B cell (primary cell): ENCODE results near the gene APOE. TPM values are rescaled to one million over a fixed set of nuclear protein-coding genes. Genes with fewer than 3 reads are reported as not detected.
A peak's percentile ranks its signal among the peaks of the same experiment; 100 is the strongest.

Experiments used
- ATAC-seq: fragments of 200-7000 bp; cut with Tn5 transposase; one replicate; pipeline ENCODE4 v1.10.0; 2021; ENCODE audit warnings: low read depth, mild to moderate bottlenecking, moderate number of reproducible peaks, moderate library complexity
- CTCF ChIA-PET: fragments of 350-600 bp; sonication (Branson Sonifier 250); formaldehyde crosslinking; loops from one replicate; lab custom pipeline; 2021; ENCODE audit warnings: antibody characterized with exemption, inconsistent platforms; lab: Charles Lee
- POLR2A ChIA-PET: fragments of 350-600 bp; sonication (Branson Sonifier 250); formaldehyde crosslinking; loops from one replicate; lab custom pipeline; 2021; ENCODE audit warnings: antibody characterized with exemption; lab: Charles Lee
- DNase-seq: peaks from one replicate; pipeline ENCODE4 v3.0.0; 2013
- H2AFZ ChIP-seq: 2 replicates; pipeline ENCODE4 v1.6.1; 2012; ENCODE audit warnings: mild to moderate bottlenecking, low read depth, low read length; ENCODE audit not compliant: insufficient read depth, poor library complexity, severe bottlenecking
- H3K27ac ChIP-seq, 2 donors: 1 replicate in 1 of 2; 2 replicates in 1 of 2; pipeline ENCODE4 v1.5.1; 2012 to 2013; ENCODE audit warnings: low read length in 2 of 2, mild to moderate bottlenecking in 2 of 2, moderate library complexity in 1 of 2
- H3K27me3 ChIP-seq, 4 experiments: fragments of 200-600 bp in 1 of 4; sonication (generic) in 1 of 4; replicated peaks in 1 of 4; 1 replicate in 2 of 4; 2 replicates in 2 of 4; pipeline versions ENCODE4 v1.6.1 to v1.7.0; 2013 to 2016; ENCODE audit warnings: low read length in 3 of 4, mild to moderate bottlenecking in 2 of 4, mixed read lengths in 1 of 4, moderate library complexity in 1 of 4; ENCODE audit not compliant: insufficient read depth in 4 of 4, control insufficient read depth in 3 of 4; ENCODE audit errors: control extremely low read depth in 1 of 4
- H3K36me3 ChIP-seq, 2 experiments: replicated peaks in 1 of 2; 1 replicate in 1 of 2; 2 replicates in 1 of 2; pipeline versions ENCODE4 v1.6.1 to v1.7.1; 2013; ENCODE audit warnings: low read length in 1 of 2; ENCODE audit not compliant: insufficient read depth in 2 of 2, control insufficient read depth in 1 of 2; ENCODE audit errors: control extremely low read depth in 1 of 2, extremely low read depth in 1 of 2
- H3K4me1 ChIP-seq, 2 donors: fragments of 200-600 bp in 1 of 2; sonication (generic) in 1 of 2; 1 replicate in 1 of 2; 2 replicates in 1 of 2; pipeline versions ENCODE4 v1.5.1 to v1.6.1; 2013 to 2017; ENCODE audit warnings: low read length in 2 of 2; ENCODE audit not compliant: control insufficient read depth in 2 of 2, insufficient read depth in 2 of 2
- H3K4me2 ChIP-seq: replicated peaks from 2 replicates; pipeline ENCODE3; 2012; ENCODE audit warnings: mild to moderate bottlenecking, low read depth, low read length; ENCODE audit not compliant: poor library complexity, severe bottlenecking
- H3K4me3 ChIP-seq, 5 experiments: fragments of 200-600 bp in 1 of 5; sonication (generic) in 1 of 5; 1 replicate in 3 of 5; 2 replicates in 2 of 5; pipeline versions ENCODE4 v1.5.1 to v1.7.0; 2011 to 2016; ENCODE audit warnings: low read length in 4 of 5, mild to moderate bottlenecking in 4 of 5, low read depth in 2 of 5, control low read depth in 1 of 5, moderate library complexity in 1 of 5; ENCODE audit not compliant: insufficient read depth in 1 of 5; ENCODE audit errors: control extremely low read depth in 1 of 5, extremely low read depth in 1 of 5
- H3K79me2 ChIP-seq: fragments of 200-600 bp; sonication (generic); one replicate; pipeline ENCODE4 v1.6.0; 2016; ENCODE audit warnings: low read length; ENCODE audit not compliant: control insufficient read depth, insufficient read depth
- H3K9ac ChIP-seq: fragments of 200-600 bp; sonication (generic); 2 replicates; pipeline ENCODE4 v1.6.1; 2017; ENCODE audit warnings: mild to moderate bottlenecking, low read length, moderate library complexity
- H3K9me3 ChIP-seq, 3 donors: one replicate each; pipeline versions ENCODE4 v1.6.1 to v1.7.1; 2013; ENCODE audit warnings: low read length in 2 of 3; ENCODE audit not compliant: control insufficient read depth in 2 of 3, insufficient read depth in 1 of 3; ENCODE audit errors: control extremely low read depth in 1 of 3
- H4K20me1 ChIP-seq: 2 replicates; pipeline ENCODE4 v1.6.0; 2012; ENCODE audit warnings: mild to moderate bottlenecking, low read length; ENCODE audit not compliant: insufficient read depth, control insufficient read depth, poor library complexity, severe bottlenecking
- H3K27ac Mint-ChIP-seq: one replicate; pipeline ENCODE4 v1.8.0; 2021; ENCODE audit warnings: mixed read lengths
- H3K27me3 Mint-ChIP-seq: one replicate; pipeline ENCODE4 v1.8.0; 2021; ENCODE audit warnings: mixed read lengths
- H3K4me1 Mint-ChIP-seq: one replicate; pipeline ENCODE4 v1.8.0; 2021; ENCODE audit warnings: mixed read lengths
- H3K4me3 Mint-ChIP-seq: one replicate; pipeline ENCODE4 v1.8.0; 2021; ENCODE audit warnings: mixed read lengths
- H3K9me3 Mint-ChIP-seq: one replicate; pipeline ENCODE4 v1.8.0; 2022; ENCODE audit warnings: mixed read lengths; ENCODE audit not compliant: insufficient read depth
- EZH2 ChIP-seq: IDR thresholded peaks from 2 replicates; pipeline ENCODE4 v1.6.1; 2012; ENCODE audit warnings: borderline replicate concordance, low read depth, mild to moderate bottlenecking, moderate library complexity, low read length; ENCODE audit not compliant: insufficient read depth, poor library complexity, severe bottlenecking
- WGBS: methylation state at CpG from one replicate; pipeline ENCODE4 v1.1.5; 2013; ENCODE audit warnings: missing lambda C conversion rate; ENCODE audit not compliant: insufficient coverage; 5-methylcytosine and 5-hydroxymethylcytosine counted together
- intact Hi-C: fragments of 100-400 bp; cut with micrococcal nuclease; formaldehyde crosslinking; loops from one replicate; pipeline ENCODE4 v1.10.0; 2022
- polyA plus RNA-seq: library from polyadenylated mRNA; depleted of rRNA; stranded (reverse); fragments of >200 nt; gene quantifications from 2 replicates; pipeline ENCODE4 v1.2.3, GENCODE V29; 2012
- total RNA-seq, 2 donors: library from RNA; stranded (reverse); fragments of 120-200 nt in 1 of 2; gene quantifications; 1 replicate in 1 of 2; 2 replicates in 1 of 2; pipeline versions ENCODE4 v1.2.3 to v1.2.4, GENCODE V29; 2013 to 2022
- TF ChIP-seq, protein P1 (sequence below): fragments of 200-600 bp; IDR thresholded peaks from one replicate; pipeline ENCODE4 v1.8.0; 2022; ENCODE audit warnings: antibody characterized with exemption, mild to moderate bottlenecking

The APOE gene
- total and polyA plus RNA-seq, 2 donors (not counting 1 experiment from before 2014, with no cell fraction given): 0.74 to 2.8 TPM

DNA sequence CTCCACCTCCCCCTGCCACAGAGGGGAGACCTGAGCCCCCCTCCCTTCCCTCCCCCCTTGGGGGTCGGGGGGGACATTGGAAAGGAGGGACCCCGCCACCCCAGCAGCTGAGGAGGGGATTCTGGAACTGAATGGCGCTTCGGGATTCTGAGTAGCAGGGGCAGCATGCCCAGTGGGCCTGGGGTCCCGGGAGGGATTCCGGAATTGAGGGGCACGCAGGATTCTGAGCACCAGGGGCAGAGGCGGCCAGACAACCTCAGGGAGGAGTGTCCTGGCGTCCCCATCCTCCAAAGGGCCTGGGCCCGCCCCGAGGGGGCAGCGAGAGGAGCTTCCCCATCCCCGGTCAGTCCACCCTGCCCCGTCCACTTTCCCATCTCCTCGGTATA, 2.4 kb upstream of the APOE start:
- Histone ChIP-seq H3K4me1 (peaks cover 15 to 19% of the 10 kb centered on the region in 2 donors), H3K27me3 (peaks cover 0 to 26% (median 10%) of the 10 kb centered on the region in 4 experiments), H4K20me1 (peaks cover 6% of the 10 kb centered on the region), H3K27ac (no peak overlapping the region), H3K79me2 (no peaks in the 10 kb centered on the region), H3K9me3 (peaks cover 0 to 4% (median 0%) of the 10 kb centered on the region in 3 donors), H3K36me3 (peaks cover 0 to 26% of the 10 kb centered on the region in 2 experiments), H3K9ac (no peak overlapping the region), H3K4me3 (no peak overlapping the region), H3K4me2 (no peak overlapping the region), H2AFZ (no peak overlapping the region)
- no peaks in the 10 kb centered on the region for H3K9me3 Mint-ChIP-seq
- WGBS: 91% methylated on average over 5 of the region's 15 CpGs
- ATAC-seq: no peak
- H3K27ac Mint-ChIP-seq: no peak overlapping the region
- no peak for TF ChIP-seq EZH2
- TF ChIP-seq, protein P1, sequence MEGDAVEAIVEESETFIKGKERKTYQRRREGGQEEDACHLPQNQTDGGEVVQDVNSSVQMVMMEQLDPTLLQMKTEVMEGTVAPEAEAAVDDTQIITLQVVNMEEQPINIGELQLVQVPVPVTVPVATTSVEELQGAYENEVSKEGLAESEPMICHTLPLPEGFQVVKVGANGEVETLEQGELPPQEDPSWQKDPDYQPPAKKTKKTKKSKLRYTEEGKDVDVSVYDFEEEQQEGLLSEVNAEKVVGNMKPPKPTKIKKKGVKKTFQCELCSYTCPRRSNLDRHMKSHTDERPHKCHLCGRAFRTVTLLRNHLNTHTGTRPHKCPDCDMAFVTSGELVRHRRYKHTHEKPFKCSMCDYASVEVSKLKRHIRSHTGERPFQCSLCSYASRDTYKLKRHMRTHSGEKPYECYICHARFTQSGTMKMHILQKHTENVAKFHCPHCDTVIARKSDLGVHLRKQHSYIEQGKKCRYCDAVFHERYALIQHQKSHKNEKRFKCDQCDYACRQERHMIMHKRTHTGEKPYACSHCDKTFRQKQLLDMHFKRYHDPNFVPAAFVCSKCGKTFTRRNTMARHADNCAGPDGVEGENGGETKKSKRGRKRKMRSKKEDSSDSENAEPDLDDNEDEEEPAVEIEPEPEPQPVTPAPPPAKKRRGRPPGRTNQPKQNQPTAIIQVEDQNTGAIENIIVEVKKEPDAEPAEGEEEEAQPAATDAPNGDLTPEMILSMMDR: no peak
- ChIA-PET CTCF (interaction anchor here (0.7 to 4.1 kb wide), 13 partner anchors 12 to 345 kb away, joined by 3 to 27 read pairs (median 4); partner anchors contain the start of gene APOC1), POLR2A (no interaction called here)
- H3K4me3 Mint-ChIP-seq: no peak overlapping the region
- H3K27me3 Mint-ChIP-seq: peaks cover 18% of the 10 kb centered on the region
- H3K4me1 Mint-ChIP-seq: peaks cover 16% of the 10 kb centered on the region
- DNase-seq: no peak
- intact Hi-C loops: loop anchor here (1.0 kb wide), 3 partner anchors 48 to 284 kb away; no protein-coding TSS in a partner anchor

DNA sequence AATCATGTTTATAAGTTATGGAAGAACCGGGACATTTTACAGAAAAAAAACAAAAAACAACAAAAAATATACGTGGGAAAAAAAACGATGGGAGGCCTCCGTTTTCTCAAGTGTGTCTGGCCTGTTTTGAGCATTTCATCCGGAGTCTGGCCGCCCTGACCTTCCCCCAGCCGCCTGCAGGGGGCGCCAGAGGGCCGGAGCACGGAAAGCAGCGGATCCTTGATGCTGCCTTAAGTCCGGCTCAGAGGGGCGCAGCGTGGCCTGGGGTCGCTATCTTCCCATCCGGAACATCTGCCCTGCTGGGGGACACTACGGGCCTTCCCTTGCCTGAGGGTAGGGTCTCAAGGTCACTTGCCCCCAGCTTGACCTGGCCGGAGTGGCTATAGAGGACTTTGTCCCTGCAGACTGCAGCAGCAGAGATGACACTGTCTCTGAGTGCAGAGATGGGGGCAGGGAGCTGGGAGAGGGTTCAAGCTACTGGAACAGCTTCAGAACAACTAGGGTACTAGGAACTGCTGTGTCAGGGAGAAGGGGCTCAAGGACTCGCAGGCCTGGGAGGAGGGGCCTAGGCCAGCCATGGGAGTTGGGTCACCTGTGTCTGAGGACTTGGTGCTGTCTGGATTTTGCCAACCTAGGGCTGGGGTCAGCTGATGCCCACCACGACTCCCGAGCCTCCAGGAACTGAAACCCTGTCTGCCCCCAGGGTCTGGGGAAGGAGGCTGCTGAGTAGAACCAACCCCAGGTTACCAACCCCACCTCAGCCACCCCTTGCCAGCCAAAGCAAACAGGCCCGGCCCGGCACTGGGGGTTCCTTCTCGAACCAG, 1.8 kb upstream of the APOE start:
- no peak overlapping the region for H3K27ac Mint-ChIP-seq
- Histone ChIP-seq H3K9me3 (peaks cover 0 to 4% (median 0%) of the 10 kb centered on the region in 3 donors), H3K4me3 (no peak overlapping the region), H2AFZ (no peak overlapping the region), H3K4me2 (no peak overlapping the region), H3K9ac (no peak overlapping the region), H3K79me2 (no peaks in the 10 kb centered on the region), H3K27ac (no peak overlapping the region), H4K20me1 (peaks cover 6% of the 10 kb centered on the region), H3K4me1 (peaks cover 15 to 19% of the 10 kb centered on the region in 2 donors), H3K36me3 (peaks cover 0 to 26% of the 10 kb centered on the region in 2 experiments), H3K27me3 (peaks cover 0 to 26% (median 10%) of the 10 kb centered on the region in 4 experiments)
- peak; percentile 69 for ATAC-seq
- no peak overlapping the region for H3K4me3 Mint-ChIP-seq
- peaks cover 16% of the 10 kb centered on the region for H3K4me1 Mint-ChIP-seq
- no peaks in the 10 kb centered on the region for H3K9me3 Mint-ChIP-seq
- WGBS: 36% methylated on average over 23 of the region's 24 CpGs
- peak; percentile 79 for DNase-seq
- peaks cover 18% of the 10 kb centered on the region for H3K27me3 Mint-ChIP-seq
- POLR2A ChIA-PET: no interaction called here
- CTCF ChIA-PET: interaction anchor here (0.7 to 4.1 kb wide), 18 partner anchors 8 to 575 kb away, joined by 3 to 27 read pairs (median 3); partner anchors contain the start of gene APOC1
- TF ChIP-seq, protein P1: peak; percentile 98
- TF ChIP-seq EZH2: no peak
- intact Hi-C loops: loop anchor here (1.0 kb wide), 3 partner anchors 47 to 283 kb away; no protein-coding TSS in a partner anchor
